Thyroid gland (tissue), 4 donors: ENCODE results near the gene MAML3.

Source experiments
- CTCF ChIP-seq, 6 experiments: fragments of 200-600 bp in 3 of 6; fragments of 450-650 bp in 3 of 6; sonication (generic) in 3 of 6; IDR thresholded peaks; one replicate each; pipeline ENCODE4 v1.5.1; 2016 to 2019; ENCODE audit warnings: antibody characterized with exemption in 6 of 6, mild to moderate bottlenecking in 2 of 6, inconsistent platforms in 1 of 6, moderate library complexity in 1 of 6
- POLR2A ChIP-seq, 2 donors: fragments of 450-650 bp; IDR thresholded peaks; one replicate each; pipeline ENCODE4 v1.6.1; 2017; ENCODE audit warnings: antibody characterized with exemption in 2 of 2, mild to moderate bottlenecking in 2 of 2, moderate library complexity in 1 of 2

DNA sequence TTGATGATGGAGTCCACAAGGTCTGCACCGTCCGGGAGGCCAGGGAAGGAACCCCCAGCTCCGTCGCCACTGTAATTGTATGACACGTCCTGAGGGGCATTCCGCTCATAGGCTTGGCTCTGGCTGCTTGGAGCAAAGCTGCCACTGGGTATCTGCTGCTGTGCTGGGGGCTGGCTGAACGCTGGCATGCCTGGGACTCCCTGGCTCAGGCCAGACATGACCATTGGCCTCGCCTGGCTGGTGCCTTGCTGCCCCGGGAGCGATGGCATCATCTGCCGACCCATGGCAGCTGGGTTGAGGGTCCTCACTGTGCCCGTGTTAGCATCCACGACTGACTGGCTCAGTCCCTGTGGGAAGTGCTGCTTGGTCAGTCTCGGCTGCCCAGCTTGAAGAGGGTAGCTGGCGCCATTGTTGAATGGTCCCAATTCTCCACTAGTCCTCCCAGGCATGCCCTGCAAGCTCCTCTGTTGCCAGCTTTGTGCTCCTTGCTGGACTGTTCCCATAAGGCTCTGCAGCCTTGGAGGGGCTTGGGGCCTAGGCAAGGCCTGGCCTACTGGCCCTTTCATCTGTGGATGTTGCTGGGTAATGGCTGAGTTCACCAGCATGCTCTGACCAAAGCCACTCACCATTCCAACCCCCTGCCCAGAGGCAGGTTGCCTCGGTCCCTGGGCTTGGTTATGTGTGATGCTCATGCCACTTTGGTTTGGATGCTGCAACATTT is 434.4 kb downstream of the MAML3 start:
- TF ChIP-seq CTCF (IDR thresholded peaks at IDR 0.05) (no peak), POLR2A (IDR thresholded peaks at IDR 0.05) (no peak)
